HUDEP-2 (cell line): ENCODE data around the gene ZDHHC14.
A peak's percentile ranks its signal among the peaks of the same experiment; 100 is the strongest.
"Not testable (repeated sequence)": the region's sequence is repeated elsewhere in the genome, so short reads cannot be mapped to it uniquely, and the experiment has no call there.

Experiments
- DNase-seq, 76 experiments: peaks; one replicate each; lab custom pipeline; 2025; ENCODE audit not compliant: unreplicated experiment in 76 of 76; lab: John Stamatoyannopoulos, UW

The ZDHHC14 gene

GRCh38 chr6:157402996-157403685 lies 22.2 kb downstream of the ZDHHC14 start:
- DNase-seq = no peak

GRCh38 chr6:157403686-157404051 lies 22.7 kb downstream of the ZDHHC14 start:
- DNase-seq = no peak

GRCh38 chr6:157405986-157406385 lies 25.0 kb downstream of the ZDHHC14 start:
- no peak for DNase-seq

- no peak for DNase-seq
These were observed 25.7 kb downstream of the ZDHHC14 start for GRCh38 chr6:157406661-157407060.

- no peak for DNase-seq
These were observed 26.7 kb downstream of the ZDHHC14 start for GRCh38 chr6:157407646-157408045.

GRCh38 chr6:157408427-157408826 lies 27.4 kb downstream of the ZDHHC14 start:
- DNase-seq = not testable (repeated sequence)

- DNase-seq = no peak
These were observed 29.1 kb downstream of the ZDHHC14 start for GRCh38 chr6:157410045-157410444.

GRCh38 chr6:157411368-157411767 lies 30.4 kb downstream of the ZDHHC14 start:
- DNase-seq = no peak

GRCh38 chr6:157412791-157413190 lies 31.8 kb downstream of the ZDHHC14 start:
- DNase-seq = no peak

GRCh38 chr6:157420497-157420896 lies 39.5 kb downstream of the ZDHHC14 start:
- peak in 4 of 76 experiments; percentile 19 to 36 (median 26) for DNase-seq

GRCh38 chr6:157424491-157425020 lies 43.6 kb downstream of the ZDHHC14 start:
- no peak for DNase-seq

- DNase-seq = peak in 16 of 76 experiments; percentile 12 to 64 (median 32)
These were observed 47.0 kb downstream of the ZDHHC14 start for GRCh38 chr6:157427969-157428368.

- DNase-seq = peak in 1 of 76 experiments; percentile 22
These were observed 47.6 kb downstream of the ZDHHC14 start for GRCh38 chr6:157428427-157429202.

- no peak for DNase-seq
These were observed 48.3 kb downstream of the ZDHHC14 start for GRCh38 chr6:157429248-157429647.

GRCh38 chr6:157430834-157431233 lies 49.8 kb downstream of the ZDHHC14 start:
- no peak for DNase-seq

GRCh38 chr6:157432231-157432891 lies 51.4 kb downstream of the ZDHHC14 start:
- DNase-seq = no peak

- DNase-seq = no peak
These were observed 51.9 kb downstream of the ZDHHC14 start for GRCh38 chr6:157432892-157433265.

GRCh38 chr6:157433678-157434081 lies 52.7 kb downstream of the ZDHHC14 start:
- no peak for DNase-seq

GRCh38 chr6:157434349-157435033 lies 53.5 kb downstream of the ZDHHC14 start:
- no peak for DNase-seq

- no peak for DNase-seq
These were observed 55.4 kb downstream of the ZDHHC14 start for GRCh38 chr6:157436219-157436943.
